ENCODE data around the gene SAMD11.
"Not testable (repeated sequence)": the region's sequence is repeated elsewhere in the genome, so short reads cannot be mapped to it uniquely, and the experiment has no call there.

- TF ChIP-seq FOXK1 (CRISPR knock-in tag; IDR thresholded peaks at IDR 0.05); MLX (CRISPR knock-in tag; IDR thresholded peaks at IDR 0.05); CTCF (IDR thresholded peaks at IDR 0.05); NFE2L1 (CRISPR knock-in tag; IDR thresholded peaks at IDR 0.05): not testable (repeated sequence)
These were observed 53.1 kb downstream of the SAMD11 start for GRCh38 chr1:976791-977190.
